GM21786 (cell line): ENCODE data around the gene ISCU.
"Not testable (repeated sequence)": the region's sequence is repeated elsewhere in the genome, so short reads cannot be mapped to it uniquely, and the experiment has no call there.

Experiments
- ATAC-seq: cut with Tn5 transposase; IDR thresholded peaks from one replicate; pipeline ENCODE4 v1.9.1; 2021; ENCODE audit not compliant: unreplicated experiment

The ISCU gene

GRCh38 chr12:108568338-108569154, 6.2 kb downstream of the ISCU start:
- peak; percentile 73 for ATAC-seq

DNA sequence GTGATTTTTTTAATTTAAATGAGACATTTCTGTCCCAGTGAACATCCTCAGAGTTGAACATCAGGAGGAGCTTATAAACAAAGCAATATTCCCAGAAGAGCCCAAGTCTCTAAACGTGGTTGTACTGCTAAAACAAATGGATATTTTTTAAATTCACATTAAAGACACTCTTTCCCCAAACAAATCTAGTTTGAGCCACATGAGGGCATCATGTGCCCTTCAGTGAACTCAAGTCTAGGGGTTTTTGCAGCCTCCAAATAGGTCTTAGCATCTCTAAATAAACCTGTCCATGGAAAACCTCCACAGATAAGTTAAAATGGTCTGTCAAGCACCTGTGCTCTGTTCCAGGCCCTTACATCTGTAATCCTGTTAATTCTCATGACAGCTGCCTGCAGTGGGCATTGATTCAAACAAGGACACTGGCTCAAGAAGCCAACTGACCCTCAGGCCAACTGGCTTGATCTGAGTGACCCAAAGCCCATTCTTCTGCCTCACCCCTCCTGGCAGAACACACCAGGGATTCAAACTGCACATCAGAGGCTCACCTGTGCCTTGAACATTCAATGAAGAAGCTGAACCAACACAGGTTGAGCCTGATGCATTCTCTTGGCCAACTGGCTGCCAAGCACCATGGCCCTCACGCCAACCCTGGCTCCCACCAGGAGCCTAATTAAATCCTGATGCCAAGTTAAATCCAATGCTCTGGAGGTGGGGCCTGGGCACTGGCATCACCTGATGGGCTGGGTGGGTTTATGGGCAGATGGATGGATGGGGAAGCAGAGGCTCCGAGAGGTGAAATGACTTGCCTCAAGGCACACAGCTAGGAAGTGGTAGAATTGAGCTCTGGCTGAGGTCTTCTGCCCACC, 8.6 kb downstream of the ISCU start:
- ATAC-seq, result no peak

GRCh38 chr12:108571609-108572165, 9.3 kb downstream of the ISCU start:
- ATAC-seq, result no peak

- peak; percentile 18 for ATAC-seq
These were observed 9.9 kb downstream of the ISCU start for GRCh38 chr12:108572166-108572790.

GRCh38 chr12:108573317-108573716, 10.9 kb downstream of the ISCU start:
- no peak for ATAC-seq

DNA sequence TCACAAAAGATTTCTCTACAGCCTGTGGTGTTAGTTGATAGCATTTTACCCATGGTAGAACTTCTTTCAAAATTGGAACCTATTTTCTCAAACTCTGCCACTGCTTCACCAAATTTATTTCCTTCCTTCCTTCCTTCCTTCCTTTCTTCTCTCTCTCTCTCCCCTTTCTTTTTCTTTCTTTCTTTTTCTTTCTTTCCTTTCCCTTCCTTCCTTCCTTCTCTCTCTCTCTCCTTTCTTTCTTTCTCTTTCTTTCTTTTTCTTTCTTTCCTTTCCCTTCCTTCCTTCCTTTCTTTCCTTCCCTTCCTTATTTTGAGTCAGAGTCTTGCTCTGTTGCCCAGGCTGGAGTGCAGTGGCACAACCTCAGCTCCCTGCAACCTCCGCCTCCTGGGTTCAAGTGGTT, 11.9 kb downstream of the ISCU start:
- not testable (repeated sequence) for ATAC-seq

DNA sequence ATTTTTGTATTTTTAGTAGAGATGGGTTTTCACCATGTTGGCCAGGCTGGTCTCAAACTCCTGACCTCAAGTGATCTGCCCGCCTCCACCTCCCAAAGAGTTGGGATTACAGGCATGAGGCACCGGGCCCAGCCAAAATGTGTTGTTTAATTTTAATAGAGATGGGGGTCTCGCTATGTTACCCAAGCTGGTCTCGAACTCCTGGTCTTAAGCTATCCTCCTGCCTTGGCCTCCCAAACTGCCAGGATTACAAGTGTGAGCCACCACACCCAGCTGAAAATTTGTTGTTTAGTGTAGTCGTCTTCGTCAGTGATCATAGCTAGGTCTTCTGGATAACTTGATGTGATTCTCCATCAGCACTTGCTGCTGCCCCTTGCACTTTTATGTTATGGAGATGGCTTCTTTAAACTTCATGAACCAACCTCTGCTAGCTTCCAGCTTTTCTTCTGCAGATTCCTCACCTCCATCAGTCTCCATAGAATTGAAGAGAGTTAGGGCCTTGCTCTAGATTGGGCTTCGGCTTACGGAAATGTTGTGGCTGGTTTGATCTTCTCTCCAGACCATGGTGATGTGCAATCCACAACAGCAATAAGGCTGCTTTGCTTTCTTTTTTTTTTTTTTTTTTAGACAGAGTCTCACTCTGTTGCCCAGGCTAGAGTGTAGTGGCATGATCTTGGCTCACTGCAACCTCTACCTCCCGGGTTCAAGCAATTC, 13.0 kb downstream of the ISCU start:
- ATAC-seq, result no peak

GRCh38 chr12:108576660-108577234, 14.4 kb downstream of the ISCU start:
- no peak for ATAC-seq

DNA sequence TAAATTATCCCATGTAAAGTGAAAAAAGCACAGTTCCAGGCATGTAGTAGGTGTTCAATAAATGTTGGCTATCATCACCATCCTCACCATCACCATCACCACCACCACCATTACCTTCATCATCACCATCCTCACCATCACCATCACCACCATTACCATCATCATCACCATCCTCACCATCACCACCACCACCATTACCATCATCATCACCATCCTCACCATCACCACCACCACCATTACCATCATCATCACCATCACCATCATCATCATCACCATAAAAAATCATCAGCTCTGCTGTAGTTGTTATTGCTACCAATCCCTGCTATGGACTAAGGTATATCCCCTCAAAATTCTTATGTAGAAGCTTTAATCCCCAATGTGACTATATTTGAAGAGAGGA, 15.1 kb downstream of the ISCU start:
- no peak for ATAC-seq

GRCh38 chr12:108578264-108578663, 15.9 kb downstream of the ISCU start:
- no peak for ATAC-seq

DNA sequence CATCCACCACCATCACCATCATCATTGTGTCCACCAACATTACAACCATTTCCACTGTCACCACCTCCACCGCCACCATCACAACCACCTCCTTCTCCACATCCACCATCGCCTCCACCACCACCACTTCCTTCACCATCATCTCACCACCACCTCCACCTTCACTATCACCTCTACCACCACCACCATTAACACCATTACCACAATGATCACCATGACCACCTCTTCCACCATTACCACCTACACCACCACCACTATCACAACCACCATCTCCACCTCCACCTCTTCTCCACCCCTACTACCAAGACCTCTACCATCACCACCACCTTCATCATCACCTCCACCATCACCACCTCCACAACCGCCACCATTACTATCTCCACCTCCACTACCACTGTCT, 16.4 kb downstream of the ISCU start:
- no peak for ATAC-seq

DNA sequence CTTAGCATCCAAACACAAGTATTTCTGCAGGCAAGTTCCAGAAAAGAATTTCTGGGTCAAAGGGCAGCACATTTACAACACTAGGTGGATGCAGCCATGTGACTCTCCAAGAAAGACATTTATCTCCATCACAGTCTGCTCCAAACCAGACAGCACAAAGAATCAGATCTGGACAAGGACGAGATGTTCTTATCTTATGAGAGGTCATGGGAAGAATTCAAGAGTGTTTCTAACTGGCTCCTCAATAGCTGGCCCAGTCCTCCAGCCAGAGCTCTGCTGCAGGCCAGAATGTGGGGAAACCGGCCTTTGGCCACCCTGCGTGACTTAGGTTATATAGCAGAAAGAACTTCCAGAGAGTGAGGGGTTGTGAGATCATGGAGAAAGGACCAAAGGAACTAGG, 18.1 kb downstream of the ISCU start:
- no peak for ATAC-seq

DNA sequence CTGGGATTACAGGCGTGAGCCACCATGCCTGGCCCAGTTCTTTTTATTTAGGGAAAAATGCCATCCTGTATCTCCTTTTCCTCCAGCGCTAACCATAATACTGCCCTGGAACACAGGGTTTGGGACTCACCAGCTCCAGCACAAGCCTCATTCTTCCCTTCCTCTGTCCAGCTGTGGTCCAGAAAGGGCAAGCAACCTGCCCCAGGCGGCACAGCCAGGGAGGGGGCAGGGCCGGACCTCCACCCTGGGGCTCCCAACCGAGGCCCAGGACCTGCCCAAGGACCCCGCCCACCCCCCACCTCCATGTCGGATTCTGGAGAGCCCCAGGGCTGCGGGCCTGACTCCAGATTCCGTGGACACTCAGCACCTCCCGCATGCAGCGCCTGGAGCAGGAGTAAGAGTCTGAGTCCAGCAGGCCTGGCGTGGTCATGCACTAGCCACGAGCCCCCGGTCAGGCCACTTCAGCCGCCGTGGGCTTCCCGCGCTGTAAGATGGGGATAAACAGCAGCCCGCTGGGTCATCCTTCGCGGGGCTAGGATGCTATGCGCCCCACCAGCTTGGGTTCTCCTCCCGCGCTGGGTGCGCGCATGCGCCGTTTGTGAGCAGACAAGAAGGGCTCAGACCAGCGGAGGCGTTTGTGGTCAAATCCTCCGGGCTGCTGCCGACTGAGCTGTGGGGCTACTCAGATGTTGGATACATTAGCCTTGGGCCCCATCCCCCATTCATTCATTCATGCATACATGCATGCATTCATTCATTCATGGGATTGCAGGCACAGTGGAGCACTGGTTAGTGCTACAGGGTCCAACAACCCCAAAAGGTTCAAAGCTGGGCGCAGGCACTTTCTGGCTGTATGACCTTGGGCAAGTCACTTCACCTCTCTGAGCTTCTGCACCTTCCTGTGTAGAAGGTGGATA, 19.2 kb downstream of the ISCU start:
- no peak for ATAC-seq

DNA sequence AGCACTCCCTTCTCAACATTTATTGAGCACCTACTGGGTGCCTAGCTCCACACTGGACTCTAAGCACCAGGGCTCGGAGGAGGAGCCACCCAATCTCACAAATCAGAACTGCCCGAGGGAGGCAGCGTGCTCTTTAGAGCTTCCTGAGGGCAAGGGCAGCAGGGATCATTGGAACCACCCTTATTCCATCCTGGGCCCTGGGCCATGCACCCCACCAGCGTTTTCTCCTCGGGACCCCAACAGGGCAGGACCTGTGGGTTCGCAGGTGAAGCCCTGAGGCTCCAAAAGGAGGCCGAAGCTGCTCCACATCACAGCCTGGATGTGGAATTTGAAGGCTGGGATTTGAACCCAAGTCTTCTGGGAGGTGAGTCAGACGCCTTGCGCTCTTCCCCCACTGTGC, 20.1 kb downstream of the ISCU start:
- ATAC-seq, result no peak

GRCh38 chr12:108582978-108583770, 20.8 kb downstream of the ISCU start:
- ATAC-seq, result no peak

GRCh38 chr12:108583991-108584390, 21.6 kb downstream of the ISCU start:
- no peak for ATAC-seq

- no peak for ATAC-seq
These were observed 22.2 kb downstream of the ISCU start for GRCh38 chr12:108584456-108585065.

GRCh38 chr12:108585864-108586263, 23.5 kb downstream of the ISCU start:
- no peak for ATAC-seq
